ENCODE measurements around the gene NAIF1. TPM values are rescaled to one million over a fixed set of nuclear protein-coding genes. Genes with fewer than 3 reads are reported as not detected.

Gene NAIF1
- total and polyA plus RNA-seq, 10 of the 15 experiments (the other 5 are each of a cell fraction or from before 2014, with no cell fraction given): 2.4 to 14.2 (median 7.1) TPM

- no peak for TF ChIP-seq REST (IDR thresholded peaks at IDR 0.05; ENCODE audit: low read depth, low read length)
- TF ChIP-seq PAX8 (IDR thresholded peaks at IDR 0.05): no peak
- no peak for TF ChIP-seq RCOR1 (conservative IDR thresholded peaks at IDR 0.05; ENCODE audit: low read depth, low read length)
- 0 out of 2 replicates have a peak, but pooled peaks have one; percentile 11 for TF ChIP-seq RBBP5 (conservative IDR thresholded peaks at IDR 0.05)
- TF ChIP-seq HSF1 (IDR thresholded peaks at IDR 0.05; ENCODE audit: low read depth, low read length): no peak
- no peak for TF ChIP-seq DPF2 (IDR thresholded peaks at IDR 0.05)
- TF ChIP-seq NR2C1 (IDR thresholded peaks at IDR 0.05): no peak
- no peak for TF ChIP-seq ZNF274 (IDR thresholded peaks at IDR 0.05; ENCODE audit: insufficient read depth, insufficient read length)
- no peak for TF ChIP-seq EED (IDR thresholded peaks at IDR 0.05; ENCODE audit: low read depth)
- 0 out of 2 replicates have a peak, but pooled peaks have one; percentile 15 for TF ChIP-seq NFIC (IDR thresholded peaks at IDR 0.05; ENCODE audit: low read depth, low read length)
- peak; percentile 88 for TF ChIP-seq RUNX3 (IDR thresholded peaks at IDR 0.05; ENCODE audit: low read length)
- TF ChIP-seq ZZZ3 (IDR thresholded peaks at IDR 0.05; ENCODE audit: control insufficient read depth, insufficient read length, low read depth): no peak
- TF ChIP-seq ZBTB11 (CRISPR knock-in tag; IDR thresholded peaks at IDR 0.05): no peak
- no peak for TF ChIP-seq ZNF592 (IDR thresholded peaks at IDR 0.05)
- no peak for TF ChIP-seq SMAD1 (IDR thresholded peaks at IDR 0.05; ENCODE audit: low read depth, partially characterized antibody)
- no peak for TF ChIP-seq CREM (IDR thresholded peaks at IDR 0.05; ENCODE audit: low read depth)
- 0 out of 3 replicates have a peak, but pooled peaks of 1 of the 2 experiments have one; percentile 3 for TF ChIP-seq EGR1 (IDR thresholded peaks at IDR 0.05; ENCODE audit: borderline replicate concordance in 1 of 2, low read depth in 2 of 2, low read length in 2 of 2)
- no peak for TF ChIP-seq SREBF2 (IDR thresholded peaks at IDR 0.05; ENCODE audit: low read length)
- peak; percentile 32; the same call in 1 of the 2 replicates for TF ChIP-seq SPI1 (IDR thresholded peaks at IDR 0.05; ENCODE audit: borderline replicate concordance, insufficient read depth, low read depth, low read length)
Measured at GRCh38 chr9:128026255-128026772, 40.8 kb downstream of the NAIF1 start (continued).
